Common myeloid progenitor, CD34-positive (primary cell): ENCODE results near the gene ZBTB40. TPM values are rescaled to one million over a fixed set of nuclear protein-coding genes. Genes with fewer than 3 reads are reported as not detected.

Experiments
- CTCF ChIA-PET: fragments of 350-600 bp; sonication (Branson Sonifier 250); formaldehyde crosslinking; loops from one replicate; lab custom pipeline; 2021; ENCODE audit warnings: antibody characterized with exemption; lab: Charles Lee
- POLR2A ChIA-PET: fragments of 350-600 bp; sonication (Branson Sonifier 250); formaldehyde crosslinking; loops from one replicate; lab custom pipeline; 2021; ENCODE audit warnings: antibody characterized with exemption; lab: Charles Lee
- DNase-seq, 3 donors: peaks; one replicate each; pipeline versions ENCODE4 v3.0.0 to v3.0.0-alpha.2; 2013
- H3K27ac ChIP-seq, 2 experiments: 1 replicate in 1 of 2; 2 replicates in 1 of 2; pipeline ENCODE4 v1.7.0; 2013; ENCODE audit warnings: inconsistent platforms in 2 of 2, low read length in 2 of 2, mild to moderate bottlenecking in 2 of 2, low read depth in 1 of 2, moderate library complexity in 1 of 2; ENCODE audit not compliant: severe bottlenecking in 2 of 2, insufficient read depth in 1 of 2, poor library complexity in 1 of 2
- H3K27me3 ChIP-seq, 5 experiments: replicated peaks in 2 of 5; 1 replicate in 3 of 5; 2 replicates in 2 of 5; pipeline versions ENCODE4 v1.6.1 to v1.7.0; 2013; ENCODE audit warnings: low read length in 4 of 5, mild to moderate bottlenecking in 2 of 5, moderate library complexity in 2 of 5, inconsistent platforms in 1 of 5; ENCODE audit not compliant: insufficient read depth in 5 of 5, control insufficient read depth in 4 of 5
- H3K36me3 ChIP-seq, 4 experiments: 1 replicate in 2 of 4; 2 replicates in 2 of 4; pipeline versions ENCODE4 v1.6.1 to v1.7.0; 2013; ENCODE audit warnings: low read length in 3 of 4, control low read depth in 1 of 4, mild to moderate bottlenecking in 1 of 4; ENCODE audit not compliant: control insufficient read depth in 4 of 4, insufficient read depth in 4 of 4
- H3K4me1 ChIP-seq, 4 experiments: 1 replicate in 3 of 4; 2 replicates in 1 of 4; pipeline versions ENCODE4 v1.6.1 to v1.7.1; 2013; ENCODE audit warnings: low read length in 3 of 4, mild to moderate bottlenecking in 3 of 4, control low read depth in 1 of 4, inconsistent platforms in 1 of 4, moderate library complexity in 1 of 4; ENCODE audit not compliant: control insufficient read depth in 4 of 4, insufficient read depth in 4 of 4; ENCODE audit errors: control extremely low read depth in 1 of 4
- H3K4me3 ChIP-seq, 7 experiments: 1 replicate in 4 of 7; 2 replicates in 3 of 7; pipeline versions ENCODE4 v1.5.1 to v1.7.0; 2013; ENCODE audit warnings: mild to moderate bottlenecking in 7 of 7, low read length in 6 of 7, moderate library complexity in 6 of 7, inconsistent platforms in 2 of 7, low read depth in 2 of 7, control low read depth in 1 of 7; ENCODE audit not compliant: insufficient read depth in 4 of 7, control insufficient read depth in 1 of 7; ENCODE audit errors: extremely low read depth in 1 of 7
- H3K9me3 ChIP-seq, 5 experiments: 1 replicate in 4 of 5; 2 replicates in 1 of 5; pipeline versions ENCODE4 v1.6.1 to v1.7.1; 2013; ENCODE audit warnings: low read length in 4 of 5, mild to moderate bottlenecking in 2 of 5, inconsistent platforms in 1 of 5, low read depth in 1 of 5, moderate library complexity in 1 of 5; ENCODE audit not compliant: control insufficient read depth in 4 of 5, insufficient read depth in 2 of 5; ENCODE audit errors: control extremely low read depth in 1 of 5
- WGBS: methylation state at CpG from one replicate; pipeline ENCODE4 v1.1.5; 2013; ENCODE audit not compliant: insufficient coverage; 5-methylcytosine and 5-hydroxymethylcytosine counted together
- polyA plus RNA-seq: library from polyadenylated mRNA; unstranded; fragments of 120-200 nt; gene quantifications from one replicate; pipeline ENCODE4 v1.2.1, GENCODE V29; 2013

The ZBTB40 gene, protein sequence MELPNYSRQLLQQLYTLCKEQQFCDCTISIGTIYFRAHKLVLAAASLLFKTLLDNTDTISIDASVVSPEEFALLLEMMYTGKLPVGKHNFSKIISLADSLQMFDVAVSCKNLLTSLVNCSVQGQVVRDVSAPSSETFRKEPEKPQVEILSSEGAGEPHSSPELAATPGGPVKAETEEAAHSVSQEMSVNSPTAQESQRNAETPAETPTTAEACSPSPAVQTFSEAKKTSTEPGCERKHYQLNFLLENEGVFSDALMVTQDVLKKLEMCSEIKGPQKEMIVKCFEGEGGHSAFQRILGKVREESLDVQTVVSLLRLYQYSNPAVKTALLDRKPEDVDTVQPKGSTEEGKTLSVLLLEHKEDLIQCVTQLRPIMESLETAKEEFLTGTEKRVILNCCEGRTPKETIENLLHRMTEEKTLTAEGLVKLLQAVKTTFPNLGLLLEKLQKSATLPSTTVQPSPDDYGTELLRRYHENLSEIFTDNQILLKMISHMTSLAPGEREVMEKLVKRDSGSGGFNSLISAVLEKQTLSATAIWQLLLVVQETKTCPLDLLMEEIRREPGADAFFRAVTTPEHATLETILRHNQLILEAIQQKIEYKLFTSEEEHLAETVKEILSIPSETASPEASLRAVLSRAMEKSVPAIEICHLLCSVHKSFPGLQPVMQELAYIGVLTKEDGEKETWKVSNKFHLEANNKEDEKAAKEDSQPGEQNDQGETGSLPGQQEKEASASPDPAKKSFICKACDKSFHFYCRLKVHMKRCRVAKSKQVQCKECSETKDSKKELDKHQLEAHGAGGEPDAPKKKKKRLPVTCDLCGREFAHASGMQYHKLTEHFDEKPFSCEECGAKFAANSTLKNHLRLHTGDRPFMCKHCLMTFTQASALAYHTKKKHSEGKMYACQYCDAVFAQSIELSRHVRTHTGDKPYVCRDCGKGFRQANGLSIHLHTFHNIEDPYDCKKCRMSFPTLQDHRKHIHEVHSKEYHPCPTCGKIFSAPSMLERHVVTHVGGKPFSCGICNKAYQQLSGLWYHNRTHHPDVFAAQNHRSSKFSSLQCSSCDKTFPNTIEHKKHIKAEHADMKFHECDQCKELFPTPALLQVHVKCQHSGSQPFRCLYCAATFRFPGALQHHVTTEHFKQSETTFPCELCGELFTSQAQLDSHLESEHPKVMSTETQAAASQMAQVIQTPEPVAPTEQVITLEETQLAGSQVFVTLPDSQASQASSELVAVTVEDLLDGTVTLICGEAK
- polyA plus RNA-seq, result 13.8 TPM

DNA sequence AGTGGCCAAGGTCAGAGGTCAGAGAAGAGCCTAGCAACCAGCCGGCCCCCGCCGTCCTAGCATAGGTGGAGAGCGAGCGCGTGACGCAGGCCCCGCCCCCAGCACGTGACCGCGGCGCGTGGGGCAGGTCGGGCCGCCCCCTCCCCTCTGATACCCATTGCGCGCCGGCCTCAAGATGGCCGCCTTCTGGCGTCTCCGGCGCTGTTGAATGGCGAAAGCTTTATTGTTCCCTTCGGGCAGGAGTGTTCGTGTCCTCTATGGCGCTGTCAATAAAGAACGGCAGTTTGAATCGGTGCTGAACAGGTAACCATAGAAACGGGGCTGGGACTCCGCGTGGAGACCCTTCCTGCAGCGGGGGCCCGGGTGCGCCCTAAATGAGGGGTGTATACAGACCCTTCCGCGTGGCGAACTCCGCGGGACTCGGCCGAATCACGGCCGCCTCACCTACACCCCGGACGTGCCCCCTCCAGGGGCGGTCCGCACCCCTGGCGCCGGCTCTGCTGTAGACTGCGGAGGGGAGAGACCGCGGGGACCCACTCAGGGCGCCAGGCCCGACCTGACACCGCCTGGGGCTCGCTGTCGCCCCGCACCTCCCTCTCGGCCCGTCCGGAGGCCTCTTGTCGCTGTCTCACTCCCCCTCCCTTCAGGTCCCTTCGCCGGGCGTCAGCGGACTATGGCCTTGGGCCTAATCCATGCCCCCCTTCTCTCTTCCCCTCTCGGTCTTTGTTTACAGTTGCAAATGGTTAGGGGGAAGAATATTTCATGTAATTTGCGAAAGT lies at the start of gene ZBTB40:
TSS of gene ZBTB40 (plus strand) at position 150 of the 779 bp plus-strand sequence. CDS start 38,098 bp downstream, outside the sequence.
- ChIA-PET POLR2A (interaction anchor here (0.6 to 0.7 kb wide), 2 partner anchors 895 to 1969 kb away, joined by 4 to 5 read pairs; no protein-coding TSS in a partner anchor), CTCF (interaction anchor here (0.7 kb wide), 1 partner anchor 31 kb away, joined by 3 read pairs; no protein-coding TSS in a partner anchor)
- H3K27ac ChIP-seq, result peak within 1 kb of the TSS; percentile 90 to 96
- DNase-seq, result peak; percentile 98 to 100 (median 98)
- H3K4me1 ChIP-seq, result peaks cover 5 to 11% (median 8%) of the 10 kb centered on the region in 4 experiments
- H3K36me3 ChIP-seq, result peaks cover 0 to 2% (median 0%) of the 10 kb centered on the region in 4 experiments
- no peaks in the 10 kb centered on the region for H3K27me3 ChIP-seq
- peak within 1 kb of the TSS; percentile 73 to 96 (median 88) for H3K4me3 ChIP-seq
- 0% methylated on average over 22 of the region's 68 CpGs for WGBS
- no peaks in the 10 kb centered on the region for H3K9me3 ChIP-seq

DNA sequence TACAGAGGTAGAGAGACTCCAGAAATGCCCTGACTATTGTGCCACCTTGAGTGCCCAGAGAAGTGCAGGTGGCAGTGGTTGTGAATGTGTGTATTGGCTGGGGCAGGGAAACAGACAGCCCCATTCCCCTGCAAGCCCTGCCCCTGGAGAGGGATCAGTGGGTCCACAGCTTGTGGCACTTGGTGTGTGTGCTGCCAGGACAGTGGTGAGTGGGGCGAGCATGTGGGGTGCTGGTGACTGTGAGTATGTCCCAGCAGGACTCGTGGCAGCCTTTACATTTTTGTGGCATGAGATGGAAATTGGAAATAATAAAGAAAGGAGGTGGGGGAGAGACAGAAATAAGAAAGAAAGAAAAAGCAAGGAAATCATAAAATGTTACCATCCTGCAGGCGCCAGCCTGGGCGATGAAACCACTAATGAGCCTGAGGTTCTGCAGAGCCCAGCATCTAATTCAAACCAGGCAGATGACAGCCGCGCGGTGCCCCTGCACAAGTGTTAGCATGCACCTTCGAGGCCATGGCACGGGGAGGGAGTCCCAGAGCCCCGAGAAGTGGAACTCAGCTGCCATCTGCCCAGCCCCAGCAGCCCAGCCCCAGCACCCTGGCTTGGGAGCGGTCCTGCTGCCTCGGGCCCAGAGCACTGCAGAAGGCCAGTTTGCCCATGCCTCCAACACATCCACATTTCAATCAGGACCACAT lies 49.1 kb upstream of the ZBTB40 start:
- ChIA-PET CTCF (interaction anchor here (0.6 kb wide), 1 partner anchor 225 kb away, joined by 4 read pairs; no protein-coding TSS in a partner anchor), POLR2A (interaction anchor here (0.6 kb wide), 2 partner anchors 9 to 239 kb away, joined by 3 to 6 read pairs; no protein-coding TSS in a partner anchor)
- H3K36me3 ChIP-seq, result no peaks in the 10 kb centered on the region
- H3K27me3 ChIP-seq, result peaks cover 7 to 80% (median 37%) of the 10 kb centered on the region in 5 experiments
- DNase-seq, result no peak
- 84% methylated on average over 12 of the region's 12 CpGs for WGBS
- H3K4me1 ChIP-seq, result peaks cover 0 to 3% (median 0%) of the 10 kb centered on the region in 4 experiments
- H3K9me3 ChIP-seq, result no peaks in the 10 kb centered on the region
- H3K27ac ChIP-seq, result no peak overlapping the region
- H3K4me3 ChIP-seq, result no peak overlapping the region

DNA sequence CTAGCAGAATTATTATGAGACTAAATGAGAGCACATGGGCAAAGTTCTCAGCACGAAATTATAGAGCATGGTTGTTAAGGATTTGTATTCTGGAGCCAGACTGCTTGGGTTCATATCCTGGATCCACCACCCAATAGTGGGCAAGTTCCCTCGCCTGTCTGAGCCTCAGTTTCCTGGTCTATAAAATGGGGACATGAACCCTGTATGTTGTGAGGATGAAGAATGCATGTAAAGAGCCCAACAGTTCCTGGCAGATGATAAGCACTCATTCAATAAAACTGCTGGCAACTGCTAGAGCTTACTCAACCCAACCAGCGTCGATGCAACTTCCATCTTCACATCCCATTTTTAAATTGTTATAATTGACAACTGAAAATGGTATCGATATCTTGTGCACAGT lies 47.2 kb upstream of the ZBTB40 start:
- 100% methylated on average over 1 of the region's 5 CpGs for WGBS
- ChIA-PET POLR2A (interaction anchor here (0.7 kb wide), 1 partner anchor 11 kb away, joined by 3 read pairs; no protein-coding TSS in a partner anchor), CTCF (interaction anchor here (1.7 kb wide), 1 partner anchor 12 kb away, joined by 6 read pairs; no protein-coding TSS in a partner anchor)

DNA sequence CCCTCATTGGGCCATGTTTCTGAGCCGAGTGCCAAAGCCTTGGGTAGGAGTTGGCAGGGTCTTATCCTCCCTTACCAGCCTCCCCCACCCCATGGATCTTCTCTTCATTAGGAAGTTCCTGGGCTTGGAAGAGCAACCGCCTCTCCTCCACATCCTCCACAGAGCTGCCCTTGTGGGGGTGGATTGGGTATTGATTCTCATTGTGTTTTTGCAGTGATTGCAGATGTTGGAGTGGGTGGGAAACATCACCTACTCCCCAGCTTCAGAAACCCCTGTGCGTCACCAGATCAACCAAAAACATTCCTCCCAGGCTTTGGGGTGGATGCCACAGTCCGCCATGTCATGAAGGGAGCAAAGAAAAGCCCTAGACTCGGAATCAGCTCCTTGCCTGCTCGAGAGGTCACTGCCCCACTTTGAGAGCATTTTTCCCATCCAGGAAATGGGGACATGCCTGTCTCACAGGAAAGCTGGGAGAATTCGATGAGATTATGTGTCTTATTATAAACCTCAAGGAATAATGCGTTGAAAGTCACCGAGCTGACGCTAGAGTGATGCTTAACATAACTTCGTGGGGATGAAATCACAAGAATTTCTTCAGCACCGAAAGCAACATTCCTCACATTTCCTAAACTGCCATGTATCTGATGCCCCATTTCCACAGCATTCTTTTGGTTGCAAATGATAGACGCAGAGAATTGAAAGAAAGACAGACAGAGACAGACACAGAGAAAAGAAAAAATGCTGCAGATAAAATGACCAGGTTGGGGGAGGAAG lies 44.7 kb upstream of the ZBTB40 start:
- CTCF ChIA-PET, result interaction anchor here (0.9 to 1.1 kb wide), 2 partner anchors 9 to 299 kb away, joined by 3 to 4 read pairs; no protein-coding TSS in a partner anchor
- no peak for DNase-seq

More for the DNA sequence above, 47.2 kb upstream of the ZBTB40 start:
- Histone ChIP-seq H3K4me3 (no peak overlapping the region), H3K4me1 (no peaks in the 10 kb centered on the region), H3K27me3 (peaks cover 4 to 78% (median 27%) of the 10 kb centered on the region in 5 experiments), H3K36me3 (no peaks in the 10 kb centered on the region), H3K9me3 (no peaks in the 10 kb centered on the region), H3K27ac (no peak overlapping the region)
- no peak for DNase-seq

DNA sequence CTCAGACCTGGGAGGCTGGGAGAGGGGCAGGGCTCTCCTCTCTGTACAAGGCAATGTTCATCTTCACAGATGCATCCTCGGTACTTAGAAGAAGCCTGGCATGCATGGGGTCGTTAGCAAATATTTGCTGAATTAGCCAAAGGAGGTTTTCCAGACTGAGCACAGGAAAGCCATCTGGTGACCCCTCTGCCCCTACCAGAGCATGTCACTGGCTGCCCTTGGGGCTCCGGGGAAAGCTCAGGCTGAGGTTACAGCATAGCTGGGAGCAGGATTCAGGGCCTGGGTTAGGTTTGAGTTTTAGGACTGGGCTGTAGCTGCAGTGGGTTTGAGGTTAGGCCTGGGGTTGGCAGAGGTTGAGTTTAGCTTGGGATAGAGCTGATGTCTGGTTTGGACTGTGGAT lies 43.4 kb upstream of the ZBTB40 start:
- ChIA-PET POLR2A (no interaction called here), CTCF (interaction anchor here (0.6 to 1.2 kb wide), 2 partner anchors 11 to 295 kb away, joined by 3 read pairs; no protein-coding TSS in a partner anchor)
- Histone ChIP-seq H3K4me1 (no peaks in the 10 kb centered on the region), H3K4me3 (no peak overlapping the region), H3K27ac (no peak overlapping the region), H3K27me3 (peaks cover 4 to 60% (median 9%) of the 10 kb centered on the region in 5 experiments), H3K36me3 (no peaks in the 10 kb centered on the region), H3K9me3 (no peaks in the 10 kb centered on the region)
- no peak for DNase-seq
- WGBS, result 76% methylated on average over 2 of the region's 3 CpGs

More for the DNA sequence above, 44.7 kb upstream of the ZBTB40 start:
- 93% methylated on average over 12 of the region's 13 CpGs for WGBS
- Histone ChIP-seq H3K27me3 (peaks cover 4 to 62% (median 11%) of the 10 kb centered on the region in 5 experiments), H3K9me3 (no peaks in the 10 kb centered on the region), H3K36me3 (no peaks in the 10 kb centered on the region), H3K4me1 (no peaks in the 10 kb centered on the region), H3K4me3 (no peak overlapping the region), H3K27ac (no peak overlapping the region)
- POLR2A ChIA-PET, result no interaction called here
